Measurements from ENCODE around the gene SLC35A1. TPM values are rescaled to one million over a fixed set of nuclear protein-coding genes. Genes with fewer than 3 reads are reported as not detected.
A peak's percentile ranks its signal among the peaks of the same experiment; 100 is the strongest.
"Not testable (repeated sequence)": the region's sequence is repeated elsewhere in the genome, so short reads cannot be mapped to it uniquely, and the experiment has no call there.

Gene SLC35A1, protein sequence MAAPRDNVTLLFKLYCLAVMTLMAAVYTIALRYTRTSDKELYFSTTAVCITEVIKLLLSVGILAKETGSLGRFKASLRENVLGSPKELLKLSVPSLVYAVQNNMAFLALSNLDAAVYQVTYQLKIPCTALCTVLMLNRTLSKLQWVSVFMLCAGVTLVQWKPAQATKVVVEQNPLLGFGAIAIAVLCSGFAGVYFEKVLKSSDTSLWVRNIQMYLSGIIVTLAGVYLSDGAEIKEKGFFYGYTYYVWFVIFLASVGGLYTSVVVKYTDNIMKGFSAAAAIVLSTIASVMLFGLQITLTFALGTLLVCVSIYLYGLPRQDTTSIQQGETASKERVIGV
- 16.6 TPM for total RNA-seq

GRCh38 chr6:87472525-87473418 lies at the start of gene SLC35A1:
SLC35A1 (plus strand) TSS chr6:87472974; CDS start chr6:87473004, 30 bp downstream.
- peak; percentile 90 for DNase-seq

DNA sequence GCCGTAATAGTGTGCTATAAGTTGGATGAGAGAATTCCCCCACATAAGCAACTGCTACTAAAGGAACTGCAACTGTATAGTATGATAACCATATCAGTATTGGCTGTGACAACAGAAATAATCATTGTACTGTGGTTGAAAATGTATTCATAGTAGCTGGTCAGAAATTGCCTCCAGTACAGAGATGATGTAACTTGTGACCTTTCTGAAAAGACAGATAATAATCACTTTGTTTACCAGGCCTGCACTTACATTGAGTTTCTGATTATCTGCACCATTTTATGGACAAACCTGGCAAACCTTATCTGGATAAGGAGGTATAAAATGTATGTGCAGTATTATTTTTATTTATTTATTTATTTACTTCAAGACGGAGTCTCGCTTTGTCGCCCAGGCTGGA lies 46.0 kb upstream of the SLC35A1 start:
- no peak for DNase-seq

DNA sequence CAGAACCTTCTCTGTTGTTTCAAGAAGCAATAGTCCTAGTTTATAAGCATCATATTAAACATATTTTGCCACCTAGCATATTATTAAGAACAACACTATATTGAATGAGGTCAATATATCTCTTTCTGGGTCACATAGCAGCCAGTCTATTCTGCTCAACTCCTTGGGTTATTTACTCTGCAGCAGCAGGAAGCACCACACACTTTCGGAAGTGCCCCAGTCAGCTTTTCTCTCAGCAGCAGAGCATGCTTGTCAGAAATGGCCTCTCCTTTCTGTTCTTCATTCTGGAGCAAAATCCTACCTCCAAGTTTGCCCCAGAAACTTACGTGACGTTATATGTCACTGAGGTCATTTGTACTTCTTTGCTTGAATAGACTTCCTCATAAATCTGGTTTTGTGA lies 42.3 kb upstream of the SLC35A1 start:
- no peak for DNase-seq

DNA sequence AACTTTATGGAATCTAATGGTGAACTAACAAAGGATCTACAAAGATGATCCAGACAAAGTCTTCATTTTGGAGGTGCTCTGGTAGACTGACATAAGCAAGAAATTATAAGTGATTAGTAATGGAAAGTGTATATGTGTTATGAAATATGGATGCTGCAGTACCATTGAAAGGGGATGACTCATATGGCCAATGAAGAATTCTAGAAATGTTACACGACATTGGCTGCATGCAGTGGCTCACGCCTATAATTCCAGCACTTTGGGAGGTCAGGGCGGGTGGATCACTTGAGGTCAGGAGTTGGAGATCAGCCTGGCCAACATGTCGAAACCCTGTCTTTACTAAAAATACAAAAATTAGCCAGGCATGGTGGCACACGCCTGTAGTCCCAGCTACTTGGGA lies 41.5 kb upstream of the SLC35A1 start:
- DNase-seq = no peak

DNA sequence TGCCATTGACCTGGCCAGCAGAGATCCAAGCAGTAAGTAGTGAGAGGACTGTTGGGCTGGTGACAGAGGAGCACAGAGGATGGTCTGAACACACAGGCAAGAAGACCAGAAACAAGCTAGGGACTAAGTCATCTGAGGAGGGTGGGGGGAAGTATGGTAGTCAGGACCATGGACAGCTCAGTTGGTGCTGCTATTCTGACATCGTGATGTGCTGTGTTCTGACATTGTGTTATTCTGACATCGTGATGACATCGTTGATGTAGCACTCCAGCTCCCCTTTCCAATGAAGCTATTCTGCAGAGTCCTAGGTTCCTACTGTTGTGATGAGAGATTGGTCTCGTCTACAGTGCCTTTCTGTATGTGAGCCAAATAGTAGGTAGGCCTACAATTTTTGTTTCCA lies 36.3 kb upstream of the SLC35A1 start:
- DNase-seq = peak; percentile 20

GRCh38 chr6:87441711-87442110 lies 31.1 kb upstream of the SLC35A1 start:
- DNase-seq = no peak

- DNase-seq = no peak
Observed at GRCh38 chr6:87444362-87444761, 28.4 kb upstream of the SLC35A1 start.

DNA sequence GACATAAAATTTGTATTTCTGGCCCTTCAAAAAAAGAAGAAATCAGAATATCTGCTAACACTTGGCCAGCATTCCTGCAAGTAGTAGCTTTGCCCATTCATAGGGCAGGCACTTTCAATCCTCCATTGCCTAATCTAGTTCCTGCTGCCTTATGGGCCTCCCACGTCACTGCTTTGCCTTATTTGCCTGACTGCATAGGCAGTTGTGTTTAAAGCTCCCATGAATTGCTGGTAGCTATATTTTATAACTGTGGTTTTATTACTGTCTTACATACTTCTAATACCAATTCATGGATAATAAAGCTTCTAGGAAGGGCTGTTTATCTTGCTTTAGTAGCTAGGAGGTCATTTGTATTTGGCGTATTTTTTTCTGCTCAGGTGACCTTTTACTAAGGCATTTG lies 7.7 kb upstream of the SLC35A1 start:
- no peak for DNase-seq

GRCh38 chr6:87473419-87473903 lies 687 bp downstream of the SLC35A1 start:
- DNase-seq = peak; percentile 56

DNA sequence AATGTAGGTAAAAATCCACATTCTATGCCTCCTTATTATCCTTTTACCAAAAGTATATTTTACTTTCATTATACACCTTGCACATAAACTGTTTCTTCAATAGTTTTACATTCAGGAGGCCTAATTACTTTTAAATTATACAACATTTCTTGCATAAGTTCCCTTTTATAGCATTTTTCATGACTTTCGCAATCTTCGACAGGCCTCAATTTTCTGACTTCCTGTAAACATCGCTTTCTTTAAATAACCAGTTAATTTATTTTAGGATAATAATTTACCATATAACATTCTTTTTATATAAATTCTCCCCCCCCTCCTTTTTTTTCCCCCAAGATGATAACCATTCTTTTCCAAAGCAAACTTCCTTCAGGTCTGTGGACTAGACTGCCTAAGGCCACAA lies 9.2 kb downstream of the SLC35A1 start:
- no peak for DNase-seq

DNA sequence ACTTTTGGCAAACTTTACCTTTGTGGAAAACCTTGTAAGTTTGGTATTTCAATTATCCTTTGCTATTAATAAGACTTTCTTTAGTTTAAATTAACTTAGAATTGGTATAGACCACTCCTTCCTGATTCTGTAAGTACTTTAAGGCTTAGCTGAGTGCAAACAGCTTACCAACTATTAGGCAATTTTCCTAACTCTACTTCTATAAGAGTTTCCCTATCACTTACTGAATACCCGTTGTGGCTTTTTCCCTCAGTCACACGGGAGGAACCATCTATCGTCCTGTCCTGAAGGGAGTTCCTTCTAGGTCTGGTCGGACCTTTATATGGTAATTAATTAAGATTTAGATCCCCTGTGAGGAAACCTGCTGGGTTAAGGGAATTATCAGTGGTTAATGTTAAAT lies 9.6 kb downstream of the SLC35A1 start:
- no peak for DNase-seq

- no peak for DNase-seq
Observed at GRCh38 chr6:87483929-87484328, 11.2 kb downstream of the SLC35A1 start.

GRCh38 chr6:87484491-87484890 lies 11.7 kb downstream of the SLC35A1 start:
- no peak for DNase-seq

GRCh38 chr6:87487555-87487954 lies 14.8 kb downstream of the SLC35A1 start:
- no peak for DNase-seq

- not testable (repeated sequence) for DNase-seq
Observed at GRCh38 chr6:87489326-87489725, 16.6 kb downstream of the SLC35A1 start.

DNA sequence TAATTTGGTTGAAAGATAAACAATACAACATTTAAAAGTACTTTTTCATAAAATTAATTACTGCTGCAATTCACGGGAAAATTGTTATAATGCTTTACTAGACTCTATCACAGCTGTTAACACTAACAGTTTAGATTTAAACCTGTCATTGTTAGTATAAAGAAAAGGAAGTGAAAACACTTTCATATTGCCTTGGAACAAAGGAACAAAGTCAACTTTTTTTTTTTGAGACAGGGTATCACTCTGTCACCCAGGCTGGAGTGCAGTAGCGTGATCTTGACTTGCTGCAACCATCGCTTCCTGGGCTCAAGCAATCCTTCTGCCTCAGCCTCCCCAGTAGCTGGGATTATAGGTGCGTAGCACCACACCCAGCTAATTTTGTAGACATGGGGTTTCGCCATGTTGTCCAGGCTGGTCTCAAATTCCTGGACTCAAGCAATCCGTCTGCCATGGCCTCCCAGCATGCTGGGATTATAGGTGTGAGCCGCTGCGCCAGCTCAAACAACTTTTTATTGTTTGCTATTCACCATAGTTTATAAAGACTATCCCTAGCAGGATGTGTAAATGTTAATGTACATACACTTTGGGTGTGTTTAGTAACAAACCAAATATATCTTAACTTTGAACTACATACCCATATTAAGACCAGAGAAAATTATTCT lies 22.1 kb downstream of the SLC35A1 start:
- DNase-seq = no peak

GRCh38 chr6:87498048-87498447 lies 25.3 kb downstream of the SLC35A1 start:
- DNase-seq = no peak

- no peak for DNase-seq
Observed at GRCh38 chr6:87501809-87502572, 29.2 kb downstream of the SLC35A1 start.

DNA sequence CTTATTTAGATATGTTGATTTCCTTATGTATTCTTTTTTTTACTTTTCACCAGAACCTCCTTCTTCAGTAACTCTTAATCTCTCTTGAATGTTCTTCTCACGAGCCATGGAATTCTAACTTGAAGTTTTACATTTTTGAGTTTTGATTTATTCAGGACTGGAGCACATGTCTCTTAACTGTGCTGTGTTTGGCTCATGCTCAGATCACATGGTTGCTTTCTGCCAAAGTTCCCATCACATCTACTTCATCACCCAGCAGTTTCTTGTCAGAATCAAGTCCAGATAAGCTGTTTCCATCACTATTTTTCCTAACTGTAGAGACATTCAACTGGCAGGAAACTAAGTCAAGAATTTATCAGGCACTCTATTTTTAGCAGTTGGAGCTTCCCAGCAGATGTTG lies 31.7 kb downstream of the SLC35A1 start:
- DNase-seq = no peak

- DNase-seq = no peak
Observed at GRCh38 chr6:87514831-87515230, 42.1 kb downstream of the SLC35A1 start.

- DNase-seq = no peak
Observed at GRCh38 chr6:87518453-87518852, 45.7 kb downstream of the SLC35A1 start.

- DNase-seq = no peak
Observed at GRCh38 chr6:87522686-87523085, 49.9 kb downstream of the SLC35A1 start.

Data from skin of body (tissue), 2 donors.